A673 (cell line): ENCODE results near the gene SRSF7.

ENCODE experiments used
- EZH2 ChIP-seq: fragments of 200-600 bp; sonication (generic); IDR thresholded peaks from 2 replicates; pipeline ENCODE4 v1.6.1; 2017; ENCODE audit warnings: borderline replicate concordance, low read depth, mild to moderate bottlenecking, mixed read lengths, antibody characterized with exemption, low read length; ENCODE audit not compliant: poor library complexity, severe bottlenecking
- TF ChIP-seq, protein P1 (sequence below): fragments of 300-800, 200-600 bp; sonication (generic); conservative IDR thresholded peaks from 2 replicates; pipeline ENCODE4 v1.5.1; 2017; ENCODE audit warnings: low read depth, mild to moderate bottlenecking, antibody characterized with exemption, low read length, moderate library complexity, mixed read lengths

DNA sequence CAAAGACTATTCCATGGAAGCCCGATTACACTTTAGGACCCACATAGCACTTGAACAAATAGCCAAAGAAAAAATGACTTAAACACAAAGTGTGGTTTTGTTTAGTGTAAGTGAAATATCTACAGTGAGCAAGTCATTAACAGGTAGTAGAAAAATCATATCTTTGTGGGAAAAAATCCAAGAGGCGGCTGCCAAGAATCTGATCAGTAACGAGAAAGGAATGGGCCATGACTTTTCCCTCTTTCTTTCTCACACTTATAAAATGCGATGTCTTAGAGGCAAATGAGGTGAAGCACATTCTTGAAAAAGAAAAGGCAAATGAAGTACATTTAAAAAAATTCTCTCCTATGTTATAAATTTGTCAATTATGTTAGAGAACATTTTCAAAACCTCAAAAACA, 14.0 kb upstream of the SRSF7 start:
- TF ChIP-seq, protein P1, sequence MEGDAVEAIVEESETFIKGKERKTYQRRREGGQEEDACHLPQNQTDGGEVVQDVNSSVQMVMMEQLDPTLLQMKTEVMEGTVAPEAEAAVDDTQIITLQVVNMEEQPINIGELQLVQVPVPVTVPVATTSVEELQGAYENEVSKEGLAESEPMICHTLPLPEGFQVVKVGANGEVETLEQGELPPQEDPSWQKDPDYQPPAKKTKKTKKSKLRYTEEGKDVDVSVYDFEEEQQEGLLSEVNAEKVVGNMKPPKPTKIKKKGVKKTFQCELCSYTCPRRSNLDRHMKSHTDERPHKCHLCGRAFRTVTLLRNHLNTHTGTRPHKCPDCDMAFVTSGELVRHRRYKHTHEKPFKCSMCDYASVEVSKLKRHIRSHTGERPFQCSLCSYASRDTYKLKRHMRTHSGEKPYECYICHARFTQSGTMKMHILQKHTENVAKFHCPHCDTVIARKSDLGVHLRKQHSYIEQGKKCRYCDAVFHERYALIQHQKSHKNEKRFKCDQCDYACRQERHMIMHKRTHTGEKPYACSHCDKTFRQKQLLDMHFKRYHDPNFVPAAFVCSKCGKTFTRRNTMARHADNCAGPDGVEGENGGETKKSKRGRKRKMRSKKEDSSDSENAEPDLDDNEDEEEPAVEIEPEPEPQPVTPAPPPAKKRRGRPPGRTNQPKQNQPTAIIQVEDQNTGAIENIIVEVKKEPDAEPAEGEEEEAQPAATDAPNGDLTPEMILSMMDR = no peak
- TF ChIP-seq EZH2 = no peak
